ENCODE data around the gene FTCDNL1.

The FTCDNL1 gene

DNA sequence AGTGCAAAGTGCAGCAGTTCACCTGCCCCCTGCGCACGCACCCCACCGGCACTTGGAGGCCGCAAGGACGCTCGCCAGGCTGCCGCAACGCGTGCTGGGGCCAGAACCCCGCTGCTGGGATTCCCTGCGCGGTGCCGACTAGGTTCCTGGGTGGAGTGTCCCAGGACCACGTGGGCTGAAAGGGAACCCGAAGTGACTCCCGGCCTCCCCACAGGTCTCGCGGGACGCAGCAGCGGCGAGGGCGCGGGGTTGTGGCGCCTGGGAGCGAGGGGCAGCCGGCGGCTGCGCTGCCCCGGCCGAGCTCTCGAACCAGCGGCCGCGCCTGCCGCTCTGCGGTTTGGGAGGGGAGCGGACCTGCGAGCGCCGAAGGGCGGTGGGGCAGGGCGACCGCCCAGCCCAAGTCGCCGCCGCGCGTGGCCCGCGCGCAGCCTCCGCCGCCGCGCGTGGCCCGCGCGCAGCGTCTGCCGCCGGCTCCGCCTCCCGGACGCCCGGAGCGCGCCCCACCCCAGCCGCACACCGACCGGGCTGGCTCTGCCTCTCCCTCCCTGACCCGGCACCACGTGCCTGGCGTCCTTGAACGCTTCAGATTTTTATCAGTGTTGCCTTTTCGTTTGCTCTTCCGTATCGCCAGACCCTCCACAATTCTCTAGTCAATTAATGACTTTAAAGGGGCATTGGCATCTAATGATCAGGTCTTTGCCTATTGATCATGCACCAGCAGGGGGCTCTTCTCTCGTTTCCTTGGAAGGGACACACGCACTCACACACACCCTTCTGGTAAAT, at the start of gene FTCDNL1:
Gene FTCDNL1, minus strand, starts transcription at position 475 of the 783 bp plus-strand sequence. CDS start 2,230 bp downstream, outside the sequence.
- peak; percentile 21 for DNase-seq

DNA sequence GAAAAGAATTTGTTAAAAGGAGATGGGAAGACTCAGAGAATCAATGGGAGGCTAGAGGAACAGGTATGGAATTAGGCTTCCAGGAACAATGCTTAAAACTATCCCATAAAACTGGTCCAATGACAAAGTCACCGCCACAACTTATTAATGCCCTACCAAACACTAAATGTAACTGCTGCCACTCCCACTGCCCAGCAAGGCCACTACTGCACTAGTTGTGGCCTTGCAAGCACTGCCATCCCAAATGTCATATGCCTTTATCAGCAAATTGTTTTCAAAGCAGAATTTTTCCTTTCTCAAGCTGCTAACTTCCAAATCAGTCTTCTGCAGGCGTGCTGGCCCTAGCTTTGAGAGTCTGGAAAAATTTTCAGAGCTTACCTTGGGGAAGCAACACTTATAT, 45.6 kb upstream of the FTCDNL1 start:
- no peak for DNase-seq

DNA sequence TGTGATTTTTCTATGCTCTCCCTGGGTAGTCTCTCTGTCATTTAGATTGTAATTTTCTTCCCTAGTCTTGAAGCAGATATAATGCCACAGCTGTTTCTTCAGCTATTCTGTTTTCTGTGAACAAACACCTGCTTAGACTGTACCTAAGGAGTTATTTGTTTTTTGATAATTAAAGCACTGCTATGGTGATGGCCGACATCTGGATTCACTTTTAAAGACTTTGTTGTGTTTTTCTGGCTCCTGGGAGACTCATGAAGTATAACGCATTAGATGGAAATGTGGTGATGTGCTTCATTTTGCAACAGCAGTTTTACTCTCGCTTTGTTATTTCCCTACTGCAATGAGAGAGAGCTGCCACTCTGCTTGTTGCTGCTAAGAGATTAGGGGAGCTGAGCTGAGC, 44.4 kb upstream of the FTCDNL1 start:
- no peak for DNase-seq

- DNase-seq: no peak
These were observed 32.7 kb upstream of the FTCDNL1 start for GRCh38 chr2:199883474-199884212.

- no peak for DNase-seq
These were observed 31.7 kb upstream of the FTCDNL1 start for GRCh38 chr2:199882667-199883066.

DNA sequence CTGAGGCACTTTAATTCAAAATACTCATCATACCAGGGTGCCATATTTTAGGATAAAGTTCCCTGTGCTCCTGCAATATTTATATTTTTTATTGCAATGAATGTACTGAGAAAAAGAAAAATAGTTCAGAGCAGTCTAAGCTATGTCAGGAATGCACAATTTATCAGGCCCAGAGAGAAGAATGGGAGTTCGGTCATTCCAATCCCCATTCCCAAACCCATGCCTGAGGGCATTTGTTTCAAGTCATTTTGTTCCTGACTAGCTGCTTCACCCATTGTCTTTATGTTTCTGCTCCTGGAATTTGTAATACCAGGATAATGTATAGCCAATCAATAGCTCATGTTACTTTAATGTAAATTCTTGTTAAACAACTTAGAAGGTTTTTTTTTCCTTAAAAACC, 24.4 kb upstream of the FTCDNL1 start:
- no peak for DNase-seq

DNA sequence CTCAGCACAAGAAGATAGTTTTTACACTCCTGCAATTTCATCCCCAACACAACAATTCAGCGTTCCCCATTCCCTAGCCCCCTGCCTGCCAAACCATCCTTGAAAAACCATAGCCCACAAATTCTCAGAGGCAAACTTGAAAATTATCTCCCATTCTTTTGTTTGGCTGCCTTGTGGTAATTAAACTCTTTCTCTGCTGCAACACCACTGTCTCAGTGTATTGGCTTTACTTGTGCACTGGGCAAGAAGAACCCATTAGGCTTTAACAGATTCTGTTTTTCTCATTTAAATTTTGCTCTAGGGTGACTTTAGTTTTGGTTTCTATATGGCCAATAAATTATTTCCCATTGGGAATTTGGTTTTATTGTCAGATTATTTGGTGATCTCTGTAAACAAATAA, 23.2 kb upstream of the FTCDNL1 start:
- no peak for DNase-seq

GRCh38 chr2:199870581-199870980, 19.6 kb upstream of the FTCDNL1 start:
- DNase-seq: no peak

DNA sequence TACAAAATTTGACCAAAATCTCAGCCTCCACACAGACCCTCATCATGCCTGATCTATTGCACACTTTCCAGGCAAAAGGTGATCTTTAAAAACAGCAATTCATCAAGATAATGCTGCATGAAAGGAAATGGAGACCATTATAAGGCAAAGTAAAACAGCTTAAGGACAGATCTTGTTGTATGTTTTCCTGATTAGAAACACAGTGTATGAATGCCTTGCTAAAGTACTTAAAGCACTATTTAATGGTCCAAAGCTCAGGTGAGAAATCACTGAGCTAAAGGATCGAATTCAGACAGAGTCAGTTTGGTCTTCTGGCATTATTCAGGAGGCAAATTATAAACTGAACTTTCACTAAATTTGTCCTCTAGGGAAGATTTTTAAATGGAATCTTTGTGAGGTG, 18.7 kb upstream of the FTCDNL1 start:
- DNase-seq: no peak

- no peak for DNase-seq
These were observed 18.2 kb upstream of the FTCDNL1 start for GRCh38 chr2:199869227-199869541.

- DNase-seq: no peak
These were observed 17.6 kb upstream of the FTCDNL1 start for GRCh38 chr2:199868431-199869226.

- DNase-seq: no peak
These were observed 14.9 kb upstream of the FTCDNL1 start for GRCh38 chr2:199865905-199866304.

DNA sequence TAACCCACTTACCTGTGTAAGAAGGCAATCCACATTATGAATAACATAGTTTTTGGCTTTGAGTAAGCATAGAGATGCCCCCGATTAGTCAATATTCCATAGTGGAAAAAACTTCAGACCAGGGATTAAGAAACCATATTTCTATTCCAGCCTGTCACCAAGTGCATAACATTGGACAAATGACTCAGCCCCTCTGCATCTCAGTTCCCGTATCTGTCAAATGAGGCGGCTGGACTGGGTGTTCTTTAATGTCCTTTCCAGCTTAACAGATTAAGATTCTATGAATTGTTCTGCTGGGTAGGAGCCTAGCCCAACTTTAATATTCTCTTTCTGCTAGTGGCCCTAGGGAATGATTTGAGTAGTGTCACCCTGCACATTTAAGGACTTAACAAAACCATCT, 11.8 kb upstream of the FTCDNL1 start:
- no peak for DNase-seq

DNA sequence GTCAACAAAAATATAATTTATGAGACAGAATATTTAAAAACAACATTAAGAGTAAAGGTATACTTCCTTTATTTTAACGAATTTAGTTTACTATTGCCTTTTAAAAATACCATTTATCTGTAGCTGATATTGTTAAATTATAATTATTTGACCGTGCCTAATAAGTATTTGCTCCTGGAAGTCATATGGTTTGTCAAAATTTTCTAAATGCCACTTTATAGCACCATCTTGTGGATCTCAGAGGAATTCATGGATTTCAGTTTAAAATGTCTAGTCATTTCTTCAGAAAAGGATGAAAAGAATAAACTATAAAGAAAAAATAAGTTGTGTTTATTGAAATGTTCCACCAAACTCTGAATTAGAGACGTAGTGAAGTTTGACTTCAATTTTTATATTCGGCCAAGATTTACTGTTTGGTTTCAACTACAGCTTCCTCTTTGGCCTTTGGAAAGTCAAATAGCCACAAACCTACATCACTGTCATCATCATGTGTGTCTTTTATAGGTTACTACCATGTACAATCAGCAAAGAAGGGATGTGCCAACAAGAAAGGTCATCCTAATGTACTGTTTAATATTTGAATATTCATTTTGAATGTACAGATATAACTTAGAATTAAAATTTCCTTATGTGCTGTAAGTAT, 10.3 kb upstream of the FTCDNL1 start:
- DNase-seq: no peak

DNA sequence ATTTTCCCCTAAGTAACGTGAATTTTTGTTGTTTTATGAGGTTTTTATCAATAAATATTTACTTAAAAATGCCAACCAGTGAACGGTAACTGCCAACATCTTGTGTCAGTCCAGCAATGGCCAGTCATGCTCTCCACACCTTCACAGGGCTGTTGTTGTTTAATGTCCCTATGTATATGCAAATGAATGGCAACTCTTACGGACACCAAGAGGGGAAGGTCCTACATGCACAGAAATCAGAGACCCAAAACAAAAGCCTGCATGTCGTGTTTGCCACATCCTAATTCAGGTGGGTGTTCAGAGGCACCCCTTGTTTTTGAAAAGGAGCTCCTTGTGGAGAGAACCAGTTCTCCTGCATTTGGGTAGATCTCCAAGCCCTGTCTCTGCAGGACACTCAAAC, 4.8 kb upstream of the FTCDNL1 start:
- no peak for DNase-seq

- peak; percentile 75 for DNase-seq
These were observed 891 bp upstream of the FTCDNL1 start for GRCh38 chr2:199851883-199852282.

DNA sequence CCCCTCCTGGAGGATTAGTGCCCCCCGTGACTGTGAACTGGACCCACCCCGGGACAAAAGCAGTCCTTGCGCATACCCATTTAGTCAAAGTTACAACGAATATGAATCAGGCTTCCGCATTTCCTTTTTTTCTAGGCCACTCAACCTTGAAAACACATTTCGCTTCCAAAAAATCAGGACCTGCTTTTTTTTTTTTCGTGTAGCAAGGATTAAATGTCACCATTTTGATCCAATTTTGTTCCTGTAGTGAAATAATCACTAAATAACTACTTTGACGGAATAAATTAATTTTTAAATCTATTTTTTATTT, 464 bp upstream of the FTCDNL1 start:
- DNase-seq: no peak

DNA sequence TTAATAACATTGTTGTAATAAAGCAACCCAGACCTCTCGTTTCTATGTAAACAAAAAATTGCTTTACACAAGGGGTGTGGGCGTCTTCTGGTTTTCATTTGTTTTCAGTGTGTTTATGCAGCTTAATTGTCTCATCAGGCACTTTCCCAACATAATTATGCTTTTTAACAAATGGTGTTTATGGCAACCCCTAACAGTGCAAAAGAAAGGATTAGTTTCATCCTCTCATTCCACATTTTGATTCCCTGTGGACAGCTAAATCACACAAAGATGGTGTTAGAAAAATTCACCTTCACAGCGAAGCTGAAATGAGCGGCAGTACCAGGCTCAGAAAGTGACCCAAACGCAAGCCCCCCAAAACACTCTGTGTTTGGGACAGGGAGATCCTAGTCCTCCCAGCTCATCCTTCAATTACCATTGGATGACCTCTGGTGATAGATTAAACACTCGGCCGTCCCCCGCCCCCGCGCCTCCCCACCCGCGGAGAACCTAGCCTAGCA, 724 bp downstream of the FTCDNL1 start:
- no peak for DNase-seq

- DNase-seq: no peak
These were observed 2.4 kb downstream of the FTCDNL1 start for GRCh38 chr2:199848389-199849130.

DNA sequence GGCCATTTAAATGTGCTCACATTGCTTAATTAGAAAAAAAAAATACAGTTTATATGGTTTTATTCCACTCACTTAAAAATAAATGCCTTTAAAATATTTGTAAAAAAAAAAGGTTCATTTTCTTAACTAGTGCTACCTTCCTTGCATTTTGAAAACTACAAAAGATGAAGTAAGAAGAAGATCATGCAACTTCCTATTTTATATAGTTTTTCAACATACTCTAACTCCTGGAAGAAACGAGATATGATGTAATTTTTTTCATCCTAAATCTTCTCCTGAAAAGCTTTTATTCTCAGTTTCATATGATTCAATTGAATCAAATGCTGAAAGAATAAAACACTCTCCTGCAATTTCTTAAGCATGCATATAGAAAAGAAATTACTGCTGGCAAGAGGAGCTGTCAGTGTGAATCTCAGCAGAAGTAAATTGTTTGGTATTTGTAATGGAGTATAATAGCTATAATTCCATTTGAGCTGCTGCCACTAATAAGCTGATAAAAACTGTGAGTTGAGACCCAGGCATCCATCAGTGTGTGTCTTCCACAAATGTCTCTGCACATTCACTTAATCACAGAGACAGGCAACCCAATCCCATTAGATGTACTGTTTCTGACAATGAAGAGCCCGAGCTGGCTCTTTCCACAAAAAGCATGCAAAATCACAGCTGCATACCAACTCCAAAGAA, 3.7 kb downstream of the FTCDNL1 start:
- no peak for DNase-seq

GRCh38 chr2:199842631-199843395, 8.2 kb downstream of the FTCDNL1 start:
- no peak for DNase-seq
